Duodenal mucosa (tissue), 2 donors: ENCODE results near the gene SPIRE1.

Experiments used
- H3K27ac ChIP-seq: one replicate; pipeline ENCODE4 v1.7.0; 2013; ENCODE audit warnings: low read depth, low read length
- H3K27me3 ChIP-seq, 2 donors: one replicate each; pipeline ENCODE4 v1.7.0; 2013; ENCODE audit warnings: low read length in 2 of 2, control low read depth in 1 of 2; ENCODE audit not compliant: insufficient read depth in 2 of 2, control insufficient read depth in 1 of 2
- H3K36me3 ChIP-seq, 2 donors: one replicate each; pipeline ENCODE4 v1.7.0; 2013; ENCODE audit warnings: low read length in 2 of 2, control low read depth in 1 of 2; ENCODE audit not compliant: insufficient read depth in 2 of 2, control insufficient read depth in 1 of 2
- H3K4me1 ChIP-seq, 2 donors: one replicate each; pipeline ENCODE4 v1.7.0; 2013; ENCODE audit warnings: low read length in 2 of 2, control low read depth in 1 of 2; ENCODE audit not compliant: insufficient read depth in 2 of 2, control insufficient read depth in 1 of 2
- H3K4me3 ChIP-seq, 2 donors: one replicate each; pipeline ENCODE4 v1.7.0; 2013; ENCODE audit warnings: low read length in 2 of 2, low read depth in 1 of 2
- H3K9ac ChIP-seq, 2 donors: one replicate each; pipeline ENCODE4 v1.7.0; 2013; ENCODE audit warnings: low read length in 2 of 2, low read depth in 1 of 2
- H3K9me3 ChIP-seq, 2 donors: one replicate each; pipeline ENCODE4 v1.7.0; 2013; ENCODE audit warnings: low read length in 2 of 2, control low read depth in 1 of 2; ENCODE audit not compliant: control insufficient read depth in 1 of 2

SPIRE1 gene

GRCh38 chr18:12686100-12686499 is 28.2 kb upstream of the SPIRE1 start:
- Histone ChIP-seq H3K9ac (no peak overlapping the region), H3K4me3 (no peak overlapping the region), H3K36me3 (peaks cover 6 to 7% of the 10 kb centered on the region in 2 donors), H3K4me1 (no peaks in the 10 kb centered on the region), H3K27me3 (no peaks in the 10 kb centered on the region), H3K9me3 (no peaks in the 10 kb centered on the region), H3K27ac (no peak overlapping the region)

- Histone ChIP-seq H3K9ac (no peak overlapping the region), H3K36me3 (peaks cover 8 to 18% of the 10 kb centered on the region in 2 donors), H3K9me3 (no peaks in the 10 kb centered on the region), H3K4me3 (no peak overlapping the region), H3K27ac (no peak overlapping the region), H3K27me3 (no peaks in the 10 kb centered on the region), H3K4me1 (no peaks in the 10 kb centered on the region)
These were observed 21.4 kb upstream of the SPIRE1 start for GRCh38 chr18:12679183-12679786.

GRCh38 chr18:12668041-12668440 is 10.1 kb upstream of the SPIRE1 start:
- Histone ChIP-seq H3K27ac (no peak overlapping the region), H3K9me3 (no peaks in the 10 kb centered on the region), H3K4me1 (no peaks in the 10 kb centered on the region), H3K9ac (no peak overlapping the region), H3K27me3 (no peaks in the 10 kb centered on the region), H3K36me3 (peaks cover 0 to 8% of the 10 kb centered on the region in 2 donors), H3K4me3 (no peak overlapping the region)

- Histone ChIP-seq H3K27ac (no peak overlapping the region), H3K4me3 (no peak overlapping the region)
These were observed 2.1 kb upstream of the SPIRE1 start for GRCh38 chr18:12659904-12660605.

GRCh38 chr18:12658426-12659138 is 675 bp upstream of the SPIRE1 start:
- Histone ChIP-seq H3K9me3 (no peaks in the 10 kb centered on the region), H3K27me3 (peaks cover 5 to 13% of the 10 kb centered on the region in 2 donors), H3K9ac (no peak overlapping the region), H3K4me3 (peak overlapping the region; percentile 35 to 66), H3K36me3 (no peaks in the 10 kb centered on the region), H3K4me1 (peaks cover 7 to 8% of the 10 kb centered on the region in 2 donors), H3K27ac (peak overlapping the region; percentile 42)

More at GRCh38 chr18:12659904-12660605, 2.1 kb upstream of the SPIRE1 start:
- no peaks in the 10 kb centered on the region for H3K36me3 ChIP-seq
- no peaks in the 10 kb centered on the region for H3K9me3 ChIP-seq
- H3K4me1 ChIP-seq = peaks cover 7 to 8% of the 10 kb centered on the region in 2 donors
- no peak overlapping the region for H3K9ac ChIP-seq
- H3K27me3 ChIP-seq = peaks cover 5 to 13% of the 10 kb centered on the region in 2 donors

- peak overlapping the region; percentile 60 to 66 for H3K4me3 ChIP-seq
These were observed 796 bp downstream of the SPIRE1 start for GRCh38 chr18:12656938-12657683.

GRCh38 chr18:12656605-12656937 is 1.3 kb downstream of the SPIRE1 start:
- Histone ChIP-seq H3K27me3 (peaks cover 5 to 13% of the 10 kb centered on the region in 2 donors), H3K9ac (peak overlapping the region; percentile 44 to 47), H3K27ac (no peak overlapping the region), H3K9me3 (no peaks in the 10 kb centered on the region), H3K36me3 (no peaks in the 10 kb centered on the region), H3K4me3 (peak overlapping the region; percentile 60 to 66), H3K4me1 (peaks cover 7 to 8% of the 10 kb centered on the region in 2 donors)

More at GRCh38 chr18:12656938-12657683, 796 bp downstream of the SPIRE1 start:
- Histone ChIP-seq H3K9ac (peak overlapping the region; percentile 44 to 47), H3K27ac (peak overlapping the region; percentile 56), H3K9me3 (no peaks in the 10 kb centered on the region), H3K4me1 (peaks cover 7 to 8% of the 10 kb centered on the region in 2 donors), H3K36me3 (no peaks in the 10 kb centered on the region), H3K27me3 (peaks cover 5 to 13% of the 10 kb centered on the region in 2 donors)

GRCh38 chr18:12654971-12655370 is 2.9 kb downstream of the SPIRE1 start:
- Histone ChIP-seq H3K27me3 (peaks cover 5 to 13% of the 10 kb centered on the region in 2 donors), H3K9ac (no peak overlapping the region), H3K9me3 (no peaks in the 10 kb centered on the region), H3K4me3 (no peak overlapping the region), H3K36me3 (no peaks in the 10 kb centered on the region), H3K4me1 (peaks cover 7 to 8% of the 10 kb centered on the region in 2 donors), H3K27ac (no peak overlapping the region)

- peaks cover 5 to 13% of the 10 kb centered on the region in 2 donors for H3K27me3 ChIP-seq
- H3K4me1 ChIP-seq = peaks cover 7 to 8% of the 10 kb centered on the region in 2 donors
- no peaks in the 10 kb centered on the region for H3K9me3 ChIP-seq
- no peak overlapping the region for H3K4me3 ChIP-seq
- no peaks in the 10 kb centered on the region for H3K36me3 ChIP-seq
- H3K9ac ChIP-seq = no peak overlapping the region
- H3K27ac ChIP-seq = no peak overlapping the region
These were observed 5.0 kb downstream of the SPIRE1 start for GRCh38 chr18:12652861-12653401.
